HCT116 (cell line): ENCODE results near the gene TMEM106C. TPM values are rescaled to one million over a fixed set of nuclear protein-coding genes. Genes with fewer than 3 reads are reported as not detected.

Experiments used
- ATAC-seq: fragments of 200-7000 bp; cut with Tn5 transposase; 2 replicates; pipeline ENCODE4 v1.9.1; 2020; ENCODE audit warnings: mild to moderate bottlenecking, moderate library complexity
- BruUV-seq: library from RNA; stranded (reverse); fragments of 400-500 nt; replicated peaks from 2 replicates; lab custom pipeline; 2021; lab: Mats Ljungman, UMichigan
- CTCF ChIA-PET: fragments of 300-600 bp; sonication (Branson Sonifier 250); formaldehyde crosslinking; loops from one replicate; lab custom pipeline; 2021; ENCODE audit warnings: antibody characterized with exemption; lab: Charles Lee
- POLR2A ChIA-PET: fragments of 300-600, 350-600 bp; sonication (Branson Sonifier 250); formaldehyde crosslinking; loops from one replicate; lab custom pipeline; 2021; ENCODE audit warnings: antibody characterized with exemption; lab: Charles Lee
- RAD21 ChIA-PET, 2 experiments: fragments of 300-600 bp; sonication (Branson Sonifier 250); formaldehyde crosslinking; loops; one replicate each; lab custom pipeline; 2023; ENCODE audit warnings: low total read pairs in 2 of 2; ENCODE audit not compliant: uncharacterized antibody in 2 of 2, unreplicated experiment in 2 of 2, low non-redundant PET in 1 of 2; lab: Charles Lee
- DNase-seq: peaks from one replicate; pipeline ENCODE4 v3.0.0-alpha.2; 2010; ENCODE audit warnings: low read depth, low spot score
- H2AFZ ChIP-seq: fragments of 200-600 bp; shearing (Covaris generic), sonication (generic); 2 replicates; pipeline ENCODE4 v1.6.1; 2017; ENCODE audit warnings: low read depth, mixed run types, mixed read lengths, antibody characterized with exemption, low read length; ENCODE audit not compliant: poor library complexity, severe bottlenecking
- H3K27ac ChIP-seq: 2 replicates; pipeline ENCODE4 v1.5.1; 2012; ENCODE audit warnings: low read depth, low read length
- H3K27me3 ChIP-seq: fragments of 200-600 bp; sonication (generic); 2 replicates; pipeline ENCODE4 v1.6.1; 2016; ENCODE audit warnings: mixed run types, low read length, mixed read lengths; ENCODE audit not compliant: insufficient read depth
- H3K36me3 ChIP-seq, 2 experiments: fragments of 200-500 bp in 1 of 2; fragments of 200-600 bp in 1 of 2; sonication (Bioruptor generic) in 1 of 2; sonication (generic) in 1 of 2; 2 replicates each; pipeline versions ENCODE4 v1.5.1 to v1.6.1; 2014 to 2016; ENCODE audit warnings: low read length in 2 of 2, inconsistent platforms in 1 of 2, mixed read lengths in 1 of 2, mixed run types in 1 of 2; ENCODE audit not compliant: insufficient read depth in 2 of 2, control insufficient read depth in 1 of 2
- H3K4me1 ChIP-seq, 2 experiments: fragments of 200-600 bp in 1 of 2; sonication (generic) in 1 of 2; 2 replicates each; pipeline versions ENCODE4 v1.5.1 to v1.6.1; 2012 to 2017; ENCODE audit warnings: low read length in 2 of 2, inconsistent platforms in 1 of 2, mild to moderate bottlenecking in 1 of 2, mixed read lengths in 1 of 2, mixed run types in 1 of 2, moderate library complexity in 1 of 2; ENCODE audit not compliant: insufficient read depth in 2 of 2, control insufficient read depth in 1 of 2
- H3K4me2 ChIP-seq: fragments of 200-600 bp; sonication (generic); 2 replicates; pipeline ENCODE4 v1.6.1; 2017; ENCODE audit warnings: mixed run types, low read length, mixed read lengths
- H3K4me3 ChIP-seq, 2 experiments: fragments of 200-600 bp in 1 of 2; sonication (generic) in 1 of 2; replicated peaks in 1 of 2; 2 replicates each; pipeline ENCODE4 v1.5.1; 2011 to 2016; ENCODE audit warnings: low read length in 2 of 2, control low read depth in 1 of 2, low read depth in 1 of 2, mild to moderate bottlenecking in 1 of 2, mixed read lengths in 1 of 2, mixed run types in 1 of 2
- H3K79me2 ChIP-seq: fragments of 200-600 bp; sonication (generic); 2 replicates; pipeline ENCODE4 v1.6.1; 2017; ENCODE audit warnings: mild to moderate bottlenecking, mixed run types, low read length, moderate library complexity, mixed read lengths; ENCODE audit not compliant: insufficient read depth
- H3K9ac ChIP-seq: fragments of 200-600 bp; sonication (generic); 2 replicates; pipeline ENCODE4 v1.6.1; 2016; ENCODE audit warnings: low read length, mixed read lengths
- H3K9me2 ChIP-seq: fragments of 200-600 bp; sonication (generic), shearing (Covaris generic); 2 replicates; pipeline ENCODE4 v1.6.1; 2017; ENCODE audit warnings: mixed run types, mild to moderate bottlenecking, moderate library complexity; ENCODE audit not compliant: insufficient read depth
- H3K9me3 ChIP-seq, 2 experiments: fragments of 200-500 bp in 1 of 2; fragments of 200-600 bp in 1 of 2; sonication (Bioruptor generic) in 1 of 2; sonication (generic) in 1 of 2; 2 replicates each; pipeline ENCODE4 v1.6.1; 2014 to 2017; ENCODE audit warnings: low read length in 2 of 2, mixed read lengths in 2 of 2, inconsistent platforms in 1 of 2, low read depth in 1 of 2, mild to moderate bottlenecking in 1 of 2, mixed run types in 1 of 2, moderate library complexity in 1 of 2; ENCODE audit not compliant: control insufficient read depth in 1 of 2, insufficient read depth in 1 of 2
- H4K20me1 ChIP-seq: fragments of 200-600 bp; sonication (generic), shearing (Covaris generic); 2 replicates; pipeline ENCODE4 v1.6.1; 2017; ENCODE audit warnings: mixed run types, mild to moderate bottlenecking, moderate library complexity; ENCODE audit not compliant: insufficient read depth
- CBX3 ChIP-seq: IDR thresholded peaks from 2 replicates; pipeline ENCODE4 v1.6.1; 2012; ENCODE audit warnings: low read depth
- CTCF ChIP-seq, 3 experiments: fragments of 200-600 bp in 1 of 3; sonication (generic) in 1 of 3; IDR thresholded peaks in 2 of 3; conservative IDR thresholded peaks in 1 of 3; 2 replicates each; pipeline ENCODE4 v1.5.1; 2012 to 2017; ENCODE audit warnings: low read depth in 2 of 3, low read length in 2 of 3, antibody characterized with exemption in 1 of 3, borderline replicate concordance in 1 of 3, control low read depth in 1 of 3, mild to moderate bottlenecking in 1 of 3, mixed read lengths in 1 of 3, mixed run types in 1 of 3, moderate library complexity in 1 of 3; ENCODE audit not compliant: insufficient read depth in 1 of 3
- EGR1 ChIP-seq: IDR thresholded peaks from 2 replicates; pipeline ENCODE4 v1.6.1; 2012; ENCODE audit warnings: low read depth
- EZH2 ChIP-seq: fragments of 200-600 bp; sonication (generic); IDR thresholded peaks from 2 replicates; pipeline ENCODE4 v1.6.1; 2017; ENCODE audit warnings: antibody characterized with exemption, mixed run types
- JUND ChIP-seq: IDR thresholded peaks from 2 replicates; pipeline ENCODE4 v1.6.1; 2012
- POLR2A ChIP-seq: IDR thresholded peaks from 2 replicates; pipeline ENCODE4 v1.7.0; 2011; ENCODE audit warnings: borderline replicate concordance; ENCODE audit not compliant: insufficient read depth, insufficient read length; ENCODE audit errors: extremely low read depth
- REST ChIP-seq: IDR thresholded peaks from 2 replicates; pipeline ENCODE4 v1.6.1; 2012; ENCODE audit warnings: low read depth
- SRF ChIP-seq: IDR thresholded peaks from 2 replicates; pipeline ENCODE4 v1.6.1; 2012; ENCODE audit warnings: low read depth
- TCF7L2 ChIP-seq: IDR thresholded peaks from 2 replicates; pipeline ENCODE4 v1.7.0; 2011; ENCODE audit warnings: borderline replicate concordance, inconsistent platforms; ENCODE audit not compliant: insufficient read depth, insufficient read length; ENCODE audit errors: extremely low read depth
- ZBTB33 ChIP-seq: IDR thresholded peaks from 2 replicates; pipeline ENCODE4 v1.6.1; 2011; ENCODE audit warnings: mild to moderate bottlenecking, low read length, moderate library complexity; ENCODE audit not compliant: insufficient replicate concordance; ENCODE audit errors: extremely low read depth
- ZFX ChIP-seq: fragments of 450-650 bp; IDR thresholded peaks from 2 replicates; pipeline ENCODE4 v1.6.1; 2017
- intact Hi-C: fragments of 100-400 bp; cut with micrococcal nuclease; formaldehyde crosslinking; loops from 2 replicates; pipeline ENCODE4 v1.10.0; 2022
- total RNA-seq: library from RNA; stranded (reverse); gene quantifications from one replicate; pipeline ENCODE4 v1.2.1, GENCODE V29; 2021; ENCODE audit not compliant: unreplicated experiment

TMEM106C gene
- total RNA-seq, 1 experiment from 2014 or later = 94.7 TPM

DNA sequence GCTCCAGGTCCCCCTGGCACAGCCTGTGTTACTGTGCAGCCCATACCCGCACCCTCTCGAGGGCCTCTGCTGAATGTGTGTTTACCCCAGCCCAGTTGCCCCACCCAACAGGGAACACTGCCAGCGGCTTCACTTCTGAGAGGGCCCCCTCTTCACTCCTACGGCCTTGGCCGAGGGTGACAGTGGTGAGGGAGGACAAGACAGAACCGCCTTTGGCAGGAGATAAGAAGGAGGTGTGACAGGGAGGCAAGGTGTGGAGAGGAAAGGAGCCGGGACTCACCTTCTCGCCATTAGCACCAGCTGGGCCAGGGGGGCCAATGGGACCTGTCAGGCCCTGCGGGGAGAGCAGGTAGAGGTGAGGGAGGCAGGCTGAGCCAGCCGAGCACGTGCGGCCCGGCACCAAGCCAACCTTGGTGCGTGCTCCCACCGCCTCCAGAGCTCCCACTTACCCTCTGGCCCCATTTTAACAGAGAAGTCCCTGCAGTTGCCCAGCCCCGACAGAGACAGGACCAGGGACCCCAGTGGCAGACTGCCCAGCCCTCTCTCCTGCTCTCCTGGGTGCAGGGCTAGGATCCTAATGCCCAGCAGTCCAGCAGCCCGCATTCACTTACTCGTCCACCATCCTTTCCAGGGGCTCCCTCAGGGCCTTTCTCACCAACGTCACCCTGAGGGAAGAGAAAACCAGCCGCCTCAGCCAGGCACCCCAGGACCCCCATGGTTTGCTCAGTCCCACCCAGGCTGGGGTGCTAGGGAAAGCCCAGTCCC is 18.3 kb downstream of the TMEM106C start:
- H3K9me3 ChIP-seq = no peaks in the 10 kb centered on the region
- BruUV-seq = no TSS peak
- no peaks in the 10 kb centered on the region for H3K4me1 ChIP-seq
- intact Hi-C loops = no loop called here
- H3K4me3 ChIP-seq = no peak overlapping the region
- no peak overlapping the region for H3K9ac ChIP-seq
- no peaks in the 10 kb centered on the region for H3K79me2 ChIP-seq
- TF ChIP-seq JUND (no peak), POLR2A (no peak), ZBTB33 (no peak), EGR1 (no peak), TCF7L2 (no peak), ZFX (no peak), CTCF (IDR thresholded peaks at IDR 0.05 in 2 of 3, conservative IDR thresholded peaks at IDR 0.05 in 1 of 3; ENCODE audit: borderline replicate concordance in 1 of 3, insufficient read depth in 1 of 3, low read depth in 2 of 3, low read length in 2 of 3) (no peak), REST (no peak), CBX3 (no peak), SRF (no peak), EZH2 (no peak)
- TF ChIP-seq, all 23 proteins: peak for 0
- POLR2A ChIA-PET = no interaction called here
- Histone ChIP-seq H3K36me3 (no peaks in the 10 kb centered on the region), H3K4me2 (no peak overlapping the region), H4K20me1 (no peaks in the 10 kb centered on the region), H3K27me3 (no peaks in the 10 kb centered on the region), H3K27ac (no peak overlapping the region), H2AFZ (no peak overlapping the region), H3K9me2 (no peaks in the 10 kb centered on the region)
- DNase-seq = no peak
- CTCF ChIA-PET = no interaction called here
- no peak for ATAC-seq
- RAD21 ChIA-PET = no interaction called here
